PFSK-1 (cell line): ENCODE measurements around the gene ARL11.

Experiments used
- POLR2AphosphoS5 ChIP-seq: IDR thresholded peaks from 2 replicates; pipeline ENCODE4 v1.6.1; 2012; ENCODE audit warnings: low read depth, mild to moderate bottlenecking, control low read depth, low read length, moderate library complexity
- SIN3A ChIP-seq: IDR thresholded peaks from 2 replicates; pipeline ENCODE4 v1.6.1; 2012; ENCODE audit warnings: mild to moderate bottlenecking, low read length, moderate library complexity, borderline replicate concordance; ENCODE audit not compliant: insufficient read depth

DNA sequence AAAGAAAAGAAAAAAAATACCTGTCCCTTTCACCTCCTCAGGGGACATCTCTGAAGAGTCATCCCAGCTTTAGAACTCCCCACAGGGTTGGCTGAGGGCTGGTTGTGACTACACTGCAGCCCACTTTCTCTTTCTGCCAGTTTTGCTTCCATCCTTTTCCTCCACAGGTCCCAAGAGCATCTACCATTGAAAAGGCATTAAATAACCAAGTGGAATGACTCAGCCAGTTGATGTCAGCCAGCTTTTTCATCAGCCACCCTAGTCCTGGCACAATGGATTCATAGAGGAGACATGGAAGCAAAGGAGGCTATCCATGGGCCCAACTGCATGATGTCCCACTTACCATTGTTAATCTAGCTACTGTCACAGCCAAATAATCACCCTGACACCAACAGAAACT lies 33.7 kb upstream of the ARL11 start:
- TF ChIP-seq POLR2AphosphoS5 (no peak), SIN3A (no peak)
